NCI-H2171 (cell line): ENCODE data around the gene CRYL1.
A peak's percentile ranks its signal among the peaks of the same experiment; 100 is the strongest.

Experiments used
- DNase-seq: peaks from one replicate; lab custom pipeline; 2025; lab: John Stamatoyannopoulos, UW

CRYL1 gene

GRCh38 chr13:20525601-20526544, at the start of gene CRYL1:
Gene CRYL1, minus strand, starts transcription at chr13:20525857. Its CDS starts 63 bp downstream, at chr13:20525794.
- DNase-seq = peak; percentile 14

- no peak for DNase-seq
Observed at GRCh38 chr13:20573636-20574035, 48.0 kb upstream of the CRYL1 start.

GRCh38 chr13:20573186-20573585, 47.5 kb upstream of the CRYL1 start:
- no peak for DNase-seq

- DNase-seq = no peak
Observed at GRCh38 chr13:20571676-20572075, 46.0 kb upstream of the CRYL1 start.

- DNase-seq = no peak
Observed at GRCh38 chr13:20570517-20570916, 44.9 kb upstream of the CRYL1 start.

- DNase-seq = no peak
Observed at GRCh38 chr13:20567881-20568528, 42.3 kb upstream of the CRYL1 start.

- DNase-seq = peak; percentile 61
Observed at GRCh38 chr13:20566898-20567874, 41.5 kb upstream of the CRYL1 start, which contains the start of gene IFT88. Gene IFT88, plus strand, starts transcription at chr13:20567157. Its CDS starts 7,229 bp downstream, at chr13:20574386.

GRCh38 chr13:20566468-20566897, 40.8 kb upstream of the CRYL1 start:
- DNase-seq = peak; percentile 58

GRCh38 chr13:20565115-20565736, 39.6 kb upstream of the CRYL1 start:
- DNase-seq = no peak

- DNase-seq = no peak
Observed at GRCh38 chr13:20561741-20562140, 36.1 kb upstream of the CRYL1 start.

- no peak for DNase-seq
Observed at GRCh38 chr13:20559659-20560356, 34.2 kb upstream of the CRYL1 start.

- no peak for DNase-seq
Observed at GRCh38 chr13:20558982-20559381, 33.3 kb upstream of the CRYL1 start.

GRCh38 chr13:20553311-20553710, 27.7 kb upstream of the CRYL1 start:
- DNase-seq = no peak

- no peak for DNase-seq
Observed at GRCh38 chr13:20550799-20551198, 25.1 kb upstream of the CRYL1 start.

GRCh38 chr13:20547479-20547908, 21.8 kb upstream of the CRYL1 start:
- no peak for DNase-seq

GRCh38 chr13:20546556-20546955, 20.9 kb upstream of the CRYL1 start:
- no peak for DNase-seq

- no peak for DNase-seq
Observed at GRCh38 chr13:20544201-20544923, 18.7 kb upstream of the CRYL1 start.

- DNase-seq = no peak
Observed at GRCh38 chr13:20536992-20537391, 11.3 kb upstream of the CRYL1 start.

- no peak for DNase-seq
Observed at GRCh38 chr13:20534038-20534608, 8.5 kb upstream of the CRYL1 start.

- no peak for DNase-seq
Observed at GRCh38 chr13:20528452-20528851, 2.8 kb upstream of the CRYL1 start.
